ENCODE measurements around the gene RNF152. TPM values are rescaled to one million over a fixed set of nuclear protein-coding genes. Genes with fewer than 3 reads are reported as not detected.

RNF152 gene
- total RNA-seq, 1 experiment from 2014 or later: 2.3 TPM

- Histone ChIP-seq H4K20me1 (ENCODE audit: control insufficient read depth, insufficient read depth, insufficient read length) (no peaks in the 10 kb centered on the region), H2AK5ac (ENCODE audit: insufficient read length, low read length) (no peak overlapping the region), H3K27ac (ENCODE audit: insufficient read length, low read depth, low read length) (no peak overlapping the region), H3K4me2 (ENCODE audit: insufficient read depth, insufficient read length, low read length) (no peak overlapping the region), H4K8ac (replicated peaks; ENCODE audit: insufficient read length, low read depth, low read length) (no peak overlapping the region), H2BK120ac (ENCODE audit: low read depth, low read length, poor library complexity, severe bottlenecking) (no peak overlapping the region), H3K56ac (ENCODE audit: insufficient read length, low read depth, low read length) (no peak overlapping the region), H3K23me2 (ENCODE audit: insufficient read length, low read depth, low read length, poor library complexity, severe bottlenecking) (no peaks in the 10 kb centered on the region), H2BK5ac (ENCODE audit: insufficient read length, low read length) (no peak overlapping the region), H3K14ac (ENCODE audit: insufficient read depth, low read length) (no peak overlapping the region), H2BK15ac (ENCODE audit: low read depth, low read length) (no peak overlapping the region), H3K79me1 (ENCODE audit: insufficient read depth, low read depth, low read length, poor library complexity, severe bottlenecking) (no peaks in the 10 kb centered on the region), H3K4ac (ENCODE audit: low read depth, low read length) (no peak overlapping the region), H3K9me3 (ENCODE audit: control insufficient read depth, low read depth, low read length) (no peaks in the 10 kb centered on the region), H3K4me1 (ENCODE audit: insufficient read depth, low read length) (no peaks in the 10 kb centered on the region), H3T11ph (ENCODE audit: low read length) (no peak overlapping the region), H3K18ac (ENCODE audit: insufficient read length, low read depth, low read length) (no peak overlapping the region), H4K91ac (ENCODE audit: insufficient read length, low read depth, low read length) (no peak overlapping the region), H4K5ac (ENCODE audit: insufficient read length, low read depth, low read length) (no peak overlapping the region), H2AFZ (ENCODE audit: low read length) (no peak overlapping the region), H3K23ac (ENCODE audit: insufficient read length, low read depth, low read length) (no peak overlapping the region), H3K9ac (ENCODE audit: extremely low read depth, insufficient read length, low read length) (no peak overlapping the region), H3K27me3 (ENCODE audit: insufficient read depth, low read length) (no peaks in the 10 kb centered on the region), H2BK20ac (ENCODE audit: low read depth, low read length, poor library complexity, severe bottlenecking) (no peak overlapping the region), H3K79me2 (ENCODE audit: insufficient read depth, low read length) (no peaks in the 10 kb centered on the region), H2BK12ac (ENCODE audit: insufficient read length, low read depth, low read length) (no peak overlapping the region)
- no peaks in the 10 kb centered on the region; the same call in 1 of the 2 replicates for H3K27me3 Mint-ChIP-seq (ENCODE audit: low read depth)
- no peak overlapping the region for H3K27ac Mint-ChIP-seq
- WGBS (ENCODE audit: extremely low coverage, insufficient read length, low lambda C conversion rate): no CpG with 5 or more reads among the region's 3 CpGs
- DNase-seq: no peak
- H3K36me3 Mint-ChIP-seq (ENCODE audit: insufficient read depth in 1 of 3, low read depth in 3 of 3): no peaks in the 10 kb centered on the region; a peak in 2 of 7 replicates
- TF ChIP-seq CTCF (conservative IDR thresholded peaks at IDR 0.05): no peak
- no peak overlapping the region for H3K4me3 Mint-ChIP-seq
- peaks cover 0 to 6% of the 10 kb centered on the region in 2 experiments; a peak in 1 of 4 replicates for H3K4me1 Mint-ChIP-seq
- peaks cover 0 to under 1% of the 10 kb centered on the region in 2 experiments; a peak in 2 of 5 replicates for H3K9me3 Mint-ChIP-seq
Measured at GRCh38 chr18:61922435-61922834, 29.6 kb upstream of the RNF152 start.
